Vagina (tissue), 2 donors: ENCODE measurements around the gene REPS2.

Source experiments
- CTCF ChIP-seq, 3 experiments: fragments of 450-650 bp in 2 of 3; fragments of 200-600 bp in 1 of 3; sonication (generic) in 1 of 3; IDR thresholded peaks; one replicate each; pipeline ENCODE4 v1.5.1; 2017 to 2019; ENCODE audit warnings: antibody characterized with exemption in 3 of 3, mild to moderate bottlenecking in 2 of 3, moderate library complexity in 2 of 3
- POLR2A ChIP-seq, 2 donors: fragments of 450-650 bp; IDR thresholded peaks; one replicate each; pipeline ENCODE4 v1.6.1; 2017; ENCODE audit warnings: antibody characterized with exemption in 2 of 2, mild to moderate bottlenecking in 2 of 2, moderate library complexity in 2 of 2
- POLR2AphosphoS5 ChIP-seq, 2 donors: sonication (generic); formaldehyde crosslinking; IDR thresholded peaks; one replicate each; pipeline ENCODE4 v1.9.0; 2017; ENCODE audit warnings: antibody characterized with exemption in 2 of 2, mild to moderate bottlenecking in 2 of 2, low read depth in 1 of 2; ENCODE audit not compliant: insufficient read depth in 1 of 2

- TF ChIP-seq CTCF (IDR thresholded peaks at IDR 0.05), result no peak
- TF ChIP-seq POLR2A (IDR thresholded peaks at IDR 0.05), result no peak
- no peak for TF ChIP-seq POLR2AphosphoS5 (IDR thresholded peaks at IDR 0.05; ENCODE audit: insufficient read depth in 1 of 2, low read depth in 1 of 2)
These were observed 79.3 kb downstream of the REPS2 start for GRCh38 chrX:17025621-17026302.
